Neural progenitor cell (in vitro differentiated cells): ENCODE results near the gene ABCC1. TPM values are rescaled to one million over a fixed set of nuclear protein-coding genes. Genes with fewer than 3 reads are reported as not detected.
A peak's percentile ranks its signal among the peaks of the same experiment; 100 is the strongest.

ENCODE experiments used
- DNase-seq: peaks from one replicate; pipeline ENCODE4 v3.0.0-alpha.2; 2016; ENCODE audit warnings: low spot score
- H2AFZ ChIP-seq: fragments of 200-600 bp; sonication (generic); replicated peaks from 2 replicates; pipeline ENCODE4 v1.6.1; 2016; ENCODE audit warnings: antibody characterized with exemption
- H3F3A ChIP-seq: fragments of 200-600 bp; sonication (generic); 2 replicates; pipeline ENCODE4 v1.6.1; 2016; ENCODE audit warnings: antibody characterized with exemption, low read depth
- H3K27ac ChIP-seq: fragments of 200-600 bp; sonication (generic); 2 replicates; pipeline ENCODE4 v1.5.1; 2016; ENCODE audit warnings: mild to moderate bottlenecking
- H3K27me3 ChIP-seq: fragments of 200-600 bp; sonication (generic); 2 replicates; pipeline ENCODE4 v1.6.1; 2016; ENCODE audit warnings: mild to moderate bottlenecking, moderate library complexity
- H3K36me3 ChIP-seq: fragments of 200-600 bp; sonication (generic); 2 replicates; pipeline ENCODE4 v1.5.1; 2016
- H3K4me1 ChIP-seq: fragments of 200-600 bp; sonication (generic); 2 replicates; pipeline ENCODE4 v1.6.1; 2016; ENCODE audit warnings: mixed run types
- H3K4me2 ChIP-seq: fragments of 200-600 bp; sonication (generic); 2 replicates; pipeline ENCODE4 v1.6.1; 2016
- H3K4me3 ChIP-seq: fragments of 200-600 bp; sonication (generic); 2 replicates; pipeline ENCODE4 v1.5.1; 2016
- H3K79me2 ChIP-seq: fragments of 200-600 bp; sonication (generic); 2 replicates; pipeline ENCODE4 v1.6.1; 2016; ENCODE audit warnings: low read depth
- H3K9ac ChIP-seq: fragments of 200-600 bp; sonication (generic); 2 replicates; pipeline ENCODE4 v1.6.1; 2016
- H3K9me3 ChIP-seq: fragments of 200-600 bp; sonication (generic); 2 replicates; pipeline ENCODE4 v1.5.1; 2016; ENCODE audit warnings: low read depth
- H4K20me1 ChIP-seq: fragments of 200-600 bp; sonication (generic); 2 replicates; pipeline ENCODE4 v1.6.1; 2016; ENCODE audit warnings: low read depth
- H3K27ac Mint-ChIP-seq: 3 replicates; pipeline ENCODE4 v1.8.0; 2021; ENCODE audit warnings: mixed read lengths
- H3K27me3 Mint-ChIP-seq: 2 replicates; pipeline ENCODE4 v1.8.0; 2022; ENCODE audit warnings: low read depth, mild to moderate bottlenecking, inconsistent platforms, moderate library complexity, mixed read lengths; ENCODE audit not compliant: insufficient read depth
- H3K36me3 Mint-ChIP-seq: 3 replicates; pipeline ENCODE4 v1.8.0; 2021; ENCODE audit warnings: mixed read lengths
- H3K4me1 Mint-ChIP-seq: 3 replicates; pipeline ENCODE4 v1.8.0; 2021; ENCODE audit warnings: mixed read lengths
- H3K4me3 Mint-ChIP-seq: 3 replicates; pipeline ENCODE4 v1.8.0; 2021; ENCODE audit warnings: mild to moderate bottlenecking, moderate library complexity, mixed read lengths
- H3K9me3 Mint-ChIP-seq: 3 replicates; pipeline ENCODE4 v1.8.0; 2020; ENCODE audit warnings: mixed read lengths
- EZH2 ChIP-seq: fragments of 200-600 bp; sonication (generic); IDR thresholded peaks from 2 replicates; pipeline ENCODE4 v1.6.1; 2017; ENCODE audit warnings: antibody characterized with exemption, mild to moderate bottlenecking, moderate library complexity
- EZH2phosphoT487 ChIP-seq: fragments of 200-600 bp; sonication (generic); IDR thresholded peaks from 2 replicates; pipeline ENCODE4 v1.6.1; 2017; ENCODE audit warnings: antibody characterized with exemption
- total RNA-seq: library from RNA; depleted of rRNA; stranded (reverse); fragments of >200 nt; gene quantifications from 2 replicates; pipeline ENCODE4 v1.2.3, GENCODE V29; 2015; ENCODE audit warnings: low replicate concordance
- TF ChIP-seq, protein P1 (sequence below): fragments of 200-600 bp; sonication (generic); IDR thresholded peaks from 2 replicates; pipeline ENCODE4 v1.5.1; 2017; ENCODE audit warnings: antibody characterized with exemption, mild to moderate bottlenecking

ABCC1 gene
- total RNA-seq, 1 donor from 2014 or later = 17.5 TPM

DNA sequence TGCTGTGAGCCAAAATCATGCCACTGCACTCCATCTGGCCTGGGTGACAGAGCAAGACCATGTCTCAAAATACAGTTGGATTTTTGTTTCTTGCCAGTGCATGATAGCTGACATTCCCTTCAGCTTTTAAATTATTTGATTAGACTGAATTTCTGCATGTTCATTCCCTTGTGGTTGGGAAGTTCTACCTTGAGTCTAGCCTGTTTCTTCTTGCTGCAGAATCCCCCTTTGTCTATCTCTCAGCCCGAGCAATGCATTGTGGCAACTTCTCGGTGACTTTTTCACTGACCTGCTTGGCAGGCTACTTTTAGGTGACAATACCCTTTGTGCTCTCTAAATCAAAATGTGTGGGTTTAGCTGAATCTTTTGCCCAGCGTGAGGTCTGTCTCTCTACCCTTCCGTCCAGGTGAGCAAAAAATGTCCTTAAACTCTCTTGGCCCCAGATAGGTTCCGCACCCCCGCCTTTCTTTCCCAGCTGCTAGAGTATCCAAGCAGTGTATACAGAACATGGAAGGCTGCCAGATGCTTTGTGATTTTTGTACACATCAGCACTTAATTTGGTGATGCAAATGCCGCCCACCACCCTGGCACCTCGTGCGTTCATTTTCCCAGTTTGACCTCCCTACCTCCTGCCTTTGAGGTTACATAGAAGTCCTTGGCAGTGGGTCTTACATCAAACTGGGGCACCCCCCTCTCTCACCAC lies 143.7 kb downstream of the ABCC1 start:
- H3K4me1 ChIP-seq = peaks cover 5% of the 10 kb centered on the region
- Mint-ChIP-seq H3K36me3 (peaks cover 12% of the 10 kb centered on the region), H3K27ac (peak overlapping the region; percentile 36), H3K9me3 (no peaks in the 10 kb centered on the region), H3K4me1 (peaks cover 3% of the 10 kb centered on the region), H3K27me3 (peaks cover 3% of the 10 kb centered on the region), H3K4me3 (no peak overlapping the region)
- H3F3A ChIP-seq = peaks cover 3% of the 10 kb centered on the region
- no peak overlapping the region for H2AFZ ChIP-seq
- H3K27me3 ChIP-seq = no peaks in the 10 kb centered on the region
- TF ChIP-seq, protein P1, sequence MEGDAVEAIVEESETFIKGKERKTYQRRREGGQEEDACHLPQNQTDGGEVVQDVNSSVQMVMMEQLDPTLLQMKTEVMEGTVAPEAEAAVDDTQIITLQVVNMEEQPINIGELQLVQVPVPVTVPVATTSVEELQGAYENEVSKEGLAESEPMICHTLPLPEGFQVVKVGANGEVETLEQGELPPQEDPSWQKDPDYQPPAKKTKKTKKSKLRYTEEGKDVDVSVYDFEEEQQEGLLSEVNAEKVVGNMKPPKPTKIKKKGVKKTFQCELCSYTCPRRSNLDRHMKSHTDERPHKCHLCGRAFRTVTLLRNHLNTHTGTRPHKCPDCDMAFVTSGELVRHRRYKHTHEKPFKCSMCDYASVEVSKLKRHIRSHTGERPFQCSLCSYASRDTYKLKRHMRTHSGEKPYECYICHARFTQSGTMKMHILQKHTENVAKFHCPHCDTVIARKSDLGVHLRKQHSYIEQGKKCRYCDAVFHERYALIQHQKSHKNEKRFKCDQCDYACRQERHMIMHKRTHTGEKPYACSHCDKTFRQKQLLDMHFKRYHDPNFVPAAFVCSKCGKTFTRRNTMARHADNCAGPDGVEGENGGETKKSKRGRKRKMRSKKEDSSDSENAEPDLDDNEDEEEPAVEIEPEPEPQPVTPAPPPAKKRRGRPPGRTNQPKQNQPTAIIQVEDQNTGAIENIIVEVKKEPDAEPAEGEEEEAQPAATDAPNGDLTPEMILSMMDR = no peak
- TF ChIP-seq EZH2phosphoT487 (no peak), EZH2 (no peak)
- no peak overlapping the region for H3K4me2 ChIP-seq
- H3K9me3 ChIP-seq = no peaks in the 10 kb centered on the region
- no peaks in the 10 kb centered on the region for H3K36me3 ChIP-seq
- no peak overlapping the region for H3K9ac ChIP-seq
- no peak overlapping the region for H3K27ac ChIP-seq
- H3K79me2 ChIP-seq = no peaks in the 10 kb centered on the region
- DNase-seq = no peak
- H4K20me1 ChIP-seq = peaks cover 21% of the 10 kb centered on the region
- no peak overlapping the region for H3K4me3 ChIP-seq

DNA sequence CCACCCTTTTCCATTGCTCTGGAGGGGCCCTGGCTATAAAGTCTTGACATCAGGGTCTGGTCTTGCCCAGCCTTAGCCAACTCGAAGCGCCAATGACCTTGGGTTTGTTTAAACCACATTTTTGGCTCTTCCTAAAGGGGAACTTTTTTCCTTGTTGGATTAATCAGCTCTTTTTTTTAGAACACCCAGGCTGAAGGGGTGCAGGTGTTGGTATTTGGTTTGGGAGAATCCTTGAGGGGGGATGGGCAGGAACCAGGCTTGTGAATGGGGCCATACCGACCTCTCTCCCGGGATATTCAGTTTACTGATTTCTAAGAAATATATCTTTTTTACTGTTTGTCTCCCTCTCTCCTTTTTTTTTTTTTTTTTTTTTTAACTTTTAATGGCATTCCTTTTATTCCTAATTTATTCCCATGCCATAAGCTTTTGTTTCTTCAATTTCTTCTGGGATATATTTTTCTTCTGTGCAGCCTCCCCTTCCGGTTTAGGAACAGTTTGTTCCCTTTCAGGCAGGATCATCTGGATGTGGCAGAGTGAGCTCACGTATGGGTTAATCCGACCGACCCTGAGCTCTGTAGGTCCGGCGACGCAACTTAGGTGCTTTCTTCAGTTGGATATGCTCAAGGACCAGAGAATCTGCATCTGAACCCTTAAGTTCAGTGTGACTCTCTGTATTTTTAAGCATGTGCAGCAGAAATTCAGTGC lies 144.4 kb downstream of the ABCC1 start:
- Histone ChIP-seq H3K79me2 (no peaks in the 10 kb centered on the region), H3K36me3 (no peaks in the 10 kb centered on the region), H3K9me3 (no peaks in the 10 kb centered on the region), H3K4me2 (no peak overlapping the region), H3K27me3 (no peaks in the 10 kb centered on the region), H3K9ac (no peak overlapping the region), H4K20me1 (peaks cover 21% of the 10 kb centered on the region), H3K4me1 (peaks cover 5% of the 10 kb centered on the region), H3K4me3 (no peak overlapping the region), H3K27ac (no peak overlapping the region), H2AFZ (no peak overlapping the region), H3F3A (peaks cover 3% of the 10 kb centered on the region)
- no peak for DNase-seq
- Mint-ChIP-seq H3K4me1 (peaks cover 3% of the 10 kb centered on the region), H3K9me3 (no peaks in the 10 kb centered on the region), H3K27ac (peak overlapping the region; percentile 77), H3K36me3 (peaks cover 12% of the 10 kb centered on the region), H3K4me3 (no peak overlapping the region), H3K27me3 (peaks cover 3% of the 10 kb centered on the region)
- TF ChIP-seq, protein P1 = no peak
- TF ChIP-seq EZH2phosphoT487 = no peak
- TF ChIP-seq EZH2 = no peak

DNA sequence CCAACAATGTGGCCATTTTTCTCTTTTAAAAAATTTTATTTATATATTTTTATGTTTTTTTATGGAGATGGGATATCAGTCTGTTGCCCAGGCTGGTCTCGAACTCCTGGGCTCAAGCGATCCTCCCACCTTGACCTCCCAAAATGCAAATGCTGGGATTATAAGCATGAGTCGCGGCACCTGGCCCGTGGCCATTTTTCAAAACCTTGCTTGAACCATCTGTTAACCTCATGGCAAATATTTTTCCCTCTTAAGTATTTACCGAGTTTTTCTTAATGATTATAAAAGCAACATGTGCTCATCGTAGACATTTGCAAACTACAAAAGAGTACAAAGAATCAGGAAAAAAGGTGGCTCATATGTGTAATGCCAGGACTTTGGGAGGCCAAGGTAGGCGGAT lies 146.2 kb downstream of the ABCC1 start:
- H3K9me3 ChIP-seq = no peaks in the 10 kb centered on the region
- peaks cover 3% of the 10 kb centered on the region for H3F3A ChIP-seq
- H3K79me2 ChIP-seq = no peaks in the 10 kb centered on the region
- H3K27me3 ChIP-seq = no peaks in the 10 kb centered on the region
- no peaks in the 10 kb centered on the region for H3K36me3 ChIP-seq
- Mint-ChIP-seq H3K4me1 (peaks cover 3% of the 10 kb centered on the region), H3K9me3 (no peaks in the 10 kb centered on the region), H3K36me3 (peaks cover 8% of the 10 kb centered on the region), H3K4me3 (no peak overlapping the region), H3K27ac (no peak overlapping the region), H3K27me3 (peaks cover 3% of the 10 kb centered on the region)
- H3K4me3 ChIP-seq = no peak overlapping the region
- no peak overlapping the region for H3K4me2 ChIP-seq
- peaks cover 21% of the 10 kb centered on the region for H4K20me1 ChIP-seq
- no peak overlapping the region for H2AFZ ChIP-seq
- no peak overlapping the region for H3K9ac ChIP-seq
- peaks cover 5% of the 10 kb centered on the region for H3K4me1 ChIP-seq
- TF ChIP-seq, protein P1 = no peak
- TF ChIP-seq EZH2 (no peak), EZH2phosphoT487 (no peak)
- DNase-seq = no peak
- no peak overlapping the region for H3K27ac ChIP-seq
